K562 (cell line): Measurements from ENCODE around the gene MYPN. TPM values are rescaled to one million over a fixed set of nuclear protein-coding genes. Genes with fewer than 3 reads are reported as not detected.

ENCODE experiments used
- ATAC-seq: fragments of 200-7000 bp; cut with Tn5 transposase; 3 replicates; pipeline ENCODE4 v1.9.1; 2020; ENCODE audit warnings: moderate library complexity
- BruUV-seq: library from RNA; stranded (reverse); fragments of 400-500 nt; replicated peaks from 2 replicates; lab custom pipeline; 2021; lab: Mats Ljungman, UMichigan
- CTCF ChIA-PET: fragments of 300-600 bp; formaldehyde crosslinking; extraction: SDS; loops from one replicate; lab custom pipeline; 2021; ENCODE audit warnings: low intra/inter-chr PET ratio; lab: Yijun Ruan, JAX
- POLR2A ChIA-PET: fragments of 300-600, 350-650 bp; sonication (Branson Sonifier 250); formaldehyde crosslinking; extraction: SDS; loops from one replicate; lab custom pipeline; 2021; ENCODE audit warnings: antibody characterized with exemption, inconsistent platforms; lab: Yijun Ruan, JAX
- DNase-seq, 4 experiments: peaks; one replicate each; pipeline versions ENCODE4 v3.0.0 to v3.0.0-alpha.2; 2011 to 2018; ENCODE audit warnings: low spot score in 3 of 4, mixed read lengths in 3 of 4; ENCODE audit errors: extremely low read depth in 1 of 4
- FAIRE-seq: peaks from 2 replicates; lab custom pipeline; 2011; peaks lifted over from hg19 to GRCh38; lab: Jason Lieb, UNC
- H2AFZ ChIP-seq: 2 replicates; pipeline ENCODE4 v1.6.0; 2011; ENCODE audit warnings: low read depth, low read length, control low read depth, inconsistent platforms
- H3K27ac ChIP-seq: fragments of 200-600 bp; 3 replicates; pipeline ENCODE4 v1.8.0; 2011; ENCODE audit warnings: low read depth, mild to moderate bottlenecking, control low read depth, inconsistent platforms, low read length, moderate library complexity, mixed read lengths; ENCODE audit errors: extremely low read depth
- H3K27me3 ChIP-seq, 2 experiments: fragments of 300-600 bp in 1 of 2; 2 replicates in 1 of 2; 3 replicates in 1 of 2; pipeline versions ENCODE4 v1.6.0 to v1.8.0; 2011; ENCODE audit warnings: inconsistent platforms in 2 of 2, low read length in 2 of 2, mild to moderate bottlenecking in 1 of 2, mixed read lengths in 1 of 2, moderate library complexity in 1 of 2; ENCODE audit not compliant: control insufficient read depth in 2 of 2, insufficient read depth in 2 of 2
- H3K36me3 ChIP-seq: fragments of 300-600 bp; 3 replicates; pipeline ENCODE4 v1.8.0; 2011; ENCODE audit warnings: mild to moderate bottlenecking, low read length, inconsistent platforms; ENCODE audit not compliant: control insufficient read depth, insufficient read depth
- H3K4me1 ChIP-seq, 2 experiments: fragments of 200-600 bp in 1 of 2; replicated peaks in 1 of 2; 2 replicates in 1 of 2; 3 replicates in 1 of 2; pipeline versions ENCODE4 v1.5.1 to v1.8.0; 2011; ENCODE audit warnings: inconsistent platforms in 2 of 2, low read length in 2 of 2, mild to moderate bottlenecking in 1 of 2, mixed read lengths in 1 of 2, moderate library complexity in 1 of 2; ENCODE audit not compliant: control insufficient read depth in 2 of 2, insufficient read depth in 2 of 2
- H3K4me2 ChIP-seq: 2 replicates; pipeline ENCODE4 v1.6.1; 2011; ENCODE audit warnings: low read length, control low read depth, inconsistent platforms, mixed read lengths; ENCODE audit not compliant: insufficient read depth
- H3K4me3 ChIP-seq: fragments of 200-600 bp; sonication (generic), shearing (Covaris generic); 2 replicates; pipeline ENCODE4 v1.5.1; 2016; ENCODE audit warnings: control low read depth, inconsistent platforms
- H3K79me2 ChIP-seq: fragments of 200-600 bp; 3 replicates; pipeline ENCODE4 v1.8.0; 2011; ENCODE audit warnings: low read length, inconsistent platforms; ENCODE audit not compliant: control insufficient read depth, insufficient read depth
- H3K9ac ChIP-seq, 2 experiments: 2 replicates each; pipeline versions ENCODE4 v1.6.0 to v1.6.1; 2011; ENCODE audit warnings: low read depth in 2 of 2, low read length in 2 of 2, control low read depth in 1 of 2, inconsistent platforms in 1 of 2, mild to moderate bottlenecking in 1 of 2, mixed read lengths in 1 of 2; ENCODE audit not compliant: insufficient read depth in 1 of 2
- H3K9me1 ChIP-seq: one replicate; pipeline ENCODE4 v1.6.0; 2011; ENCODE audit warnings: inconsistent platforms, mild to moderate bottlenecking, low read length, moderate library complexity; ENCODE audit not compliant: control insufficient read depth, insufficient read depth
- H3K9me3 ChIP-seq: replicated peaks from 2 replicates; pipeline ENCODE4 v1.5.1; 2011; ENCODE audit warnings: low read depth, low read length, inconsistent platforms; ENCODE audit not compliant: control insufficient read depth, insufficient read depth
- H4K20me1 ChIP-seq: replicated peaks from 2 replicates; pipeline ENCODE4 v1.6.1; 2011; ENCODE audit warnings: low read length, inconsistent platforms, mixed read lengths; ENCODE audit not compliant: control insufficient read depth, insufficient read depth
- TRIM28 ChIP-seq: fragments of 450-650 bp; IDR thresholded peaks from 2 replicates; pipeline ENCODE4 v1.6.1; 2017
- ZNF12 ChIP-seq: sonication (generic); formaldehyde crosslinking; IDR thresholded peaks from 2 replicates; pipeline ENCODE4 v1.4.0; 2020; ENCODE audit warnings: mild to moderate bottlenecking, missing genetic modification reagents
- ZNF121 ChIP-seq: sonication (generic); formaldehyde crosslinking; conservative IDR thresholded peaks from 2 replicates; pipeline ENCODE4 v1.8.0; 2022; ENCODE audit warnings: missing genetic modification reagents
- ZNF696 ChIP-seq: fragments of 250-450 bp; sonication (Bioruptor Pico); conservative IDR thresholded peaks from 2 replicates; pipeline ENCODE4 v1.4.0; 2020; ENCODE audit warnings: mild to moderate bottlenecking, moderate library complexity
- WGBS: fragments of 100-300 bp; shearing (Covaris generic); methylation state at CpG from one replicate; pipeline ENCODE4 v1.1.6; 2016; ENCODE audit warnings: low coverage, mixed read lengths; ENCODE audit not compliant: insufficient coverage; ENCODE audit errors: missing lambda C conversion rate; 5-methylcytosine and 5-hydroxymethylcytosine counted together
- in situ Hi-C: fragments of 300-500 bp; cut with MboI; formaldehyde crosslinking; loops from 4 replicates; pipeline ENCODE4 v1.15.0; 2018; ENCODE audit warnings: inconsistent platforms, mixed read lengths
- intact Hi-C: fragments of 100-400 bp; cut with micrococcal nuclease; formaldehyde crosslinking; loops from 2 replicates; pipeline ENCODE4 v1.14.2; 2022
- polyA plus RNA-seq, 8 experiments: library from polyadenylated mRNA; depleted of rRNA in 4 of 8; stranded (reverse) in 5 of 8; unstranded in 3 of 8; fragments of >200 nt; fragmentation: Nextera tagmentation in 2 of 8; fragmentation: Illumina TruSeq in 1 of 8; extraction: Ambion mirVana in 2 of 8; extraction: Trizol in 1 of 8; gene quantifications; 2 replicates each; pipeline versions ENCODE4 v1.2.1 to v1.2.3, GENCODE V29; 2011 to 2014; ENCODE audit warnings: inconsistent platforms in 1 of 8, missing spikeins in 1 of 8
- total RNA-seq, 7 experiments: library from RNA; depleted of rRNA in 6 of 7; stranded (reverse); fragments of >200 nt in 6 of 7; fragmentation: Illumina TruSeq in 2 of 7; extraction: Trizol in 2 of 7; gene quantifications; 2 replicates each; pipeline versions ENCODE4 v1.2.1 to v1.2.3, GENCODE V29; 2011 to 2021; ENCODE audit warnings: low replicate concordance in 1 of 7
- TF ChIP-seq, protein P1 (sequence below): fragments of 450-650 bp; formaldehyde crosslinking; IDR thresholded peaks from 2 replicates; pipeline ENCODE4 v1.4.0; 2020; ENCODE audit warnings: mild to moderate bottlenecking

MYPN gene
- total and polyA plus RNA-seq, 9 of the 15 experiments (the other 6 are each of a cell fraction or from before 2014, with no cell fraction given): not detected

DNA sequence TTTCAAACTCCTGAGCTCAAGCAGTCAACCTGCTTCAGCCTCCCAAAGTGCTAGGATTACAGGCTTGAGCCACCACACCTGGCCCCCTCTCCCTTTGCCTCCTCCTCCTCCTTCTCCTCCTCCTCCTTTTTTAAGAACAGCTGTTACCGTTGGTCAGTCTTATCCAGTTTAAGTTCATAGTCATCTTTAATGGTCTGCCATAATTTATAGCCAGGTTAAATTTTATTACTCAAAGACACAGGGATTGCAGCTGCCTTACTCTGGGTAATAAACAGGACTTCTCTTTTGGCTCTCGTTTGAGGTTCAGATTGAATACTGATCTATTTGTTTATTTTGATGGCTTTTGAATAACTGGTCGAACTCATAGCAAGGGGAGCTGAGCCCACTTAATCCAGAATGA lies 87.4 kb downstream of the MYPN start (continued):
- TF ChIP-seq, protein P1, sequence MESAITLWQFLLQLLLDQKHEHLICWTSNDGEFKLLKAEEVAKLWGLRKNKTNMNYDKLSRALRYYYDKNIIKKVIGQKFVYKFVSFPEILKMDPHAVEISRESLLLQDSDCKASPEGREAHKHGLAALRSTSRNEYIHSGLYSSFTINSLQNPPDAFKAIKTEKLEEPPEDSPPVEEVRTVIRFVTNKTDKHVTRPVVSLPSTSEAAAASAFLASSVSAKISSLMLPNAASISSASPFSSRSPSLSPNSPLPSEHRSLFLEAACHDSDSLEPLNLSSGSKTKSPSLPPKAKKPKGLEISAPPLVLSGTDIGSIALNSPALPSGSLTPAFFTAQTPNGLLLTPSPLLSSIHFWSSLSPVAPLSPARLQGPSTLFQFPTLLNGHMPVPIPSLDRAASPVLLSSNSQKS (CRISPR knock-in tag): no peak
- TF ChIP-seq ZNF12 (CRISPR knock-in tag): no peak
- no peak for TF ChIP-seq TRIM28

GRCh38 chr10:68202960-68203353 lies 93.7 kb downstream of the MYPN start:
- no peaks in the 10 kb centered on the region for H3K36me3 ChIP-seq
- in situ Hi-C loops: no loop called here

More at GRCh38 chr10:68202960-68203353, 93.7 kb downstream of the MYPN start:
- WGBS: 0% methylated on average over 5 of the region's 5 CpGs
- Histone ChIP-seq H2AFZ (no peak overlapping the region), H3K4me3 (no peak overlapping the region), H3K4me2 (no peak overlapping the region), H3K79me2 (no peaks in the 10 kb centered on the region), H3K27ac (no peak overlapping the region), H3K9me1 (no peaks in the 10 kb centered on the region), H3K9me3 (no peaks in the 10 kb centered on the region)
- CTCF ChIA-PET: no interaction called here
- BruUV-seq: no TSS peak
- TF ChIP-seq ZNF696 (CRISPR knock-in tag) (no peak), ZNF121 (CRISPR knock-in tag) (0 out of 2 replicates have a peak, but pooled peaks have one; percentile 4)
- TF ChIP-seq, all 486 proteins: peak for 1
- Histone ChIP-seq H3K9ac (no peak overlapping the region), H3K4me1 (no peaks in the 10 kb centered on the region), H3K27me3 (peaks cover 26 to 43% of the 10 kb centered on the region in 2 experiments; a peak in 4 of 5 replicates), H4K20me1 (no peaks in the 10 kb centered on the region; the same call in 1 of the 2 replicates)
- ATAC-seq: peak; percentile 26; the same call in 1 of the 3 replicates
- intact Hi-C loops: no loop called here
- FAIRE-seq: no peak
- POLR2A ChIA-PET: no interaction called here
- DNase-seq: no peak
